ENCODE measurements around the gene GAS7. TPM values are rescaled to one million over a fixed set of nuclear protein-coding genes. Genes with fewer than 3 reads are reported as not detected.
"Not testable (repeated sequence)": the region's sequence is repeated elsewhere in the genome, so short reads cannot be mapped to it uniquely, and the experiment has no call there.

The GAS7 gene
- total RNA-seq, 1 donor from 2014 or later = 2.9 TPM

DNA sequence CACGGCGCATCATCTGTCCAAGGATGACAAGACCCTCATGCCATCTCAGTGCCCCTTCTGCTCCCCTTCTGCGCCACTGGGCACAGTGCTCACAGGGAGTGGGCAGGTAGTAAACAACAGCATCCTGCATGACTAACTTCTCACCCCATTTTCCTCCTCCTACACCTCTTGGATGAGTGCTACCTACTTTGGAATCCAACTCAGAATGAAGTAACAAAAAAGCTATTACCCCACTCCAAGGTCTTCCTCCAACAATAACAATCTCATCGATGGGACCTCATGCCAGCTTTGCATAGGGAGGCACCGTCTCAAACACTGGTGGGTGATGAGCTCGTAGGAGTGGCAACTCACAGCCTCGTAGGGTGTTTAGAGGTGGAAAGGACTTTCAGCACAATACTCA lies 194.7 kb downstream of the GAS7 start:
- peaks cover 14% of the 10 kb centered on the region for H3K4me1 Mint-ChIP-seq
- Histone ChIP-seq H3K9me3 (ENCODE audit: low read depth) (no peaks in the 10 kb centered on the region), H3K4me2 (no peak overlapping the region), H3K79me2 (ENCODE audit: low read depth) (no peaks in the 10 kb centered on the region), H4K20me1 (ENCODE audit: low read depth) (no peaks in the 10 kb centered on the region), H3K27ac (no peak overlapping the region), H3K4me1 (peaks cover 12% of the 10 kb centered on the region), H3K27me3 (no peaks in the 10 kb centered on the region), H3K4me3 (no peak overlapping the region), H2AFZ (replicated peaks) (no peak overlapping the region), H3K9ac (no peak overlapping the region), H3K36me3 (no peaks in the 10 kb centered on the region), H3F3A (ENCODE audit: low read depth) (peaks cover 3% of the 10 kb centered on the region)
- H3K9me3 Mint-ChIP-seq = no peaks in the 10 kb centered on the region
- TF ChIP-seq EZH2 (IDR thresholded peaks at IDR 0.05) (no peak), EZH2phosphoT487 (IDR thresholded peaks at IDR 0.05) (no peak)
- TF ChIP-seq, protein P1, sequence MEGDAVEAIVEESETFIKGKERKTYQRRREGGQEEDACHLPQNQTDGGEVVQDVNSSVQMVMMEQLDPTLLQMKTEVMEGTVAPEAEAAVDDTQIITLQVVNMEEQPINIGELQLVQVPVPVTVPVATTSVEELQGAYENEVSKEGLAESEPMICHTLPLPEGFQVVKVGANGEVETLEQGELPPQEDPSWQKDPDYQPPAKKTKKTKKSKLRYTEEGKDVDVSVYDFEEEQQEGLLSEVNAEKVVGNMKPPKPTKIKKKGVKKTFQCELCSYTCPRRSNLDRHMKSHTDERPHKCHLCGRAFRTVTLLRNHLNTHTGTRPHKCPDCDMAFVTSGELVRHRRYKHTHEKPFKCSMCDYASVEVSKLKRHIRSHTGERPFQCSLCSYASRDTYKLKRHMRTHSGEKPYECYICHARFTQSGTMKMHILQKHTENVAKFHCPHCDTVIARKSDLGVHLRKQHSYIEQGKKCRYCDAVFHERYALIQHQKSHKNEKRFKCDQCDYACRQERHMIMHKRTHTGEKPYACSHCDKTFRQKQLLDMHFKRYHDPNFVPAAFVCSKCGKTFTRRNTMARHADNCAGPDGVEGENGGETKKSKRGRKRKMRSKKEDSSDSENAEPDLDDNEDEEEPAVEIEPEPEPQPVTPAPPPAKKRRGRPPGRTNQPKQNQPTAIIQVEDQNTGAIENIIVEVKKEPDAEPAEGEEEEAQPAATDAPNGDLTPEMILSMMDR (IDR thresholded peaks at IDR 0.05) = no peak
- peaks cover 3% of the 10 kb centered on the region for H3K27me3 Mint-ChIP-seq (ENCODE audit: insufficient read depth, low read depth)
- H3K4me3 Mint-ChIP-seq = no peak overlapping the region
- no peak for DNase-seq (ENCODE audit: low spot score)
- no peak overlapping the region for H3K27ac Mint-ChIP-seq
- H3K36me3 Mint-ChIP-seq = no peaks in the 10 kb centered on the region

DNA sequence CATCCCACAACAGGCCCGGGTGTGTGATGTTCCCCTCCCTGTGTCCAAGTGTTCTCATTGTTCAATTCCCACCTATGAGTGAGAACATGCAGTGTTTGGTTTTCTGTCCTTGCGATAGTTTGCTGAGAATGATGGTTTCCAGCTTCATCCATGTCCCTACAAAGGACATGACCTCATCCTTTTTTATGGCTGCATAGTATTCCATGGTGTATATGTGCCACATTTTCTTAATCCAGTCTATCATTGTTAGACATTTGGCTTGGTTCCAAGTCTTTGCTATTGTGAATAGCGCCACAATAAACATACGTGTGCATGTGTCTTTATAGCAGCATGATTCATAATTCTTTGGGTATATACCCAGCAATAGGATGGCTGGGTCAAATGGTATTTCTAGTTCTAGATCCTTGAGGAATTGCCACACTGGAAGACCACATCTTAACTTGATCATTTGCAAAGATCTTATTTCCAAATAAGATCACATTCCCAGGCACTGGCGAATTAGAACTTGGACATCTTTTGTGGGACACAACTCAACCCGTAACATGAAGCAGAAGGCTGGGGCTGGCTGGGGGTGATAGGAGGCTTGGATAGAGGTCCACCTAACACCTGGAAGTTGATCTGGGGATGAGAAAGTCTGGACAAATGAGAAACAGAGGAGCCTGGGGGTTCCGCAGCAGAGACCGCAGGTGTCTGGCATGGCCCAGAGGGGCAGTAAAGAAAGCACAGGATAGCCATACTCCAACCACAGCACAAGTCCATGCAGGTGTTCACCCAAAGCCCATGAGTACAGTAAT lies 195.6 kb downstream of the GAS7 start:
- H3K4me2 ChIP-seq; DNase-seq (ENCODE audit: low spot score); H3K9me3 Mint-ChIP-seq; H3K4me3 ChIP-seq; H3K27me3 Mint-ChIP-seq (ENCODE audit: insufficient read depth, low read depth); H4K20me1 ChIP-seq (ENCODE audit: low read depth); H3K36me3 ChIP-seq; H3K27ac Mint-ChIP-seq; H3K9me3 ChIP-seq (ENCODE audit: low read depth); H2AFZ ChIP-seq (replicated peaks); H3K36me3 Mint-ChIP-seq; H3K27me3 ChIP-seq; H3F3A ChIP-seq (ENCODE audit: low read depth); H3K9ac ChIP-seq; H3K79me2 ChIP-seq (ENCODE audit: low read depth); H3K27ac ChIP-seq; H3K4me3 Mint-ChIP-seq: not testable (repeated sequence)
- H3K4me1 ChIP-seq = peaks cover 12% of the 10 kb centered on the region
- H3K4me1 Mint-ChIP-seq = peaks cover 14% of the 10 kb centered on the region

DNA sequence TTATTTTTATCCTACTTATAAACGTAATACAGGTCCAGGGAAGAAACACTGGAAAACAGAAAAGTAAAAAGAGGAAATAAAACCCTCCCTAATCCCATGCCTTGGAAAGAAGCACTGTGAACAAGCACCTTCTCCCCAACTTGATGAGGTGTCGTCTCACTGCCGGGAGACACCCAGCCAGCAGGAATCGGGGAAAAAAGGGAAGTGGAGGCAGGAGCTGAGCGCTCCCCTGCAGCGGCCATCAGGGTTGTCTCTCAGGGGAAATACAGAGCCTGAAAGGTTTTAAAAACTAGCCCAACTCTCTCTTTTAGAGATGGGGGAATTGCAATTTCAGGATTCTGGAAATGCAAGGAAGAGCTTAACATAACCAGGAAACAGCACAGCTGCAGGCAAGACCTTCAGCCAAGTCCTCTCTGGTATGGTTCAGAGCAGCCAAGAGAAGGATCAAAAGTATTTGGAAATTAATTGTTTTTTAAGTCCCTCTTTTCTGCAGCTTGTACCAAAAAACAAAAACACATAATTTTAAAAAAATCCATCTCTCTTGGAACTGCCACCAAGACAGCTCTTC lies 197.0 kb downstream of the GAS7 start:
- H3K36me3 ChIP-seq = no peaks in the 10 kb centered on the region
- DNase-seq (ENCODE audit: low spot score) = no peak

More for the DNA sequence above, 197.0 kb downstream of the GAS7 start:
- no peaks in the 10 kb centered on the region for H3K36me3 Mint-ChIP-seq
- no peaks in the 10 kb centered on the region for H3K27me3 ChIP-seq
- peaks cover 12% of the 10 kb centered on the region for H3K4me1 ChIP-seq
- no peak overlapping the region for H2AFZ ChIP-seq (replicated peaks)
- no peak overlapping the region for H3K27ac Mint-ChIP-seq
- H4K20me1 ChIP-seq (ENCODE audit: low read depth) = no peaks in the 10 kb centered on the region
- H3K9me3 ChIP-seq (ENCODE audit: low read depth) = no peaks in the 10 kb centered on the region
- H3K4me3 Mint-ChIP-seq = no peak overlapping the region
- H3K79me2 ChIP-seq (ENCODE audit: low read depth) = no peaks in the 10 kb centered on the region
- no peak overlapping the region for H3K9ac ChIP-seq
- H3K4me3 ChIP-seq = no peak overlapping the region
- peaks cover 3% of the 10 kb centered on the region for H3K27me3 Mint-ChIP-seq (ENCODE audit: insufficient read depth, low read depth)
- TF ChIP-seq EZH2phosphoT487 (IDR thresholded peaks at IDR 0.05) = no peak
- no peak for TF ChIP-seq EZH2 (IDR thresholded peaks at IDR 0.05)
- TF ChIP-seq, protein P1 (IDR thresholded peaks at IDR 0.05) = no peak
- no peak overlapping the region for H3K27ac ChIP-seq
- H3K4me1 Mint-ChIP-seq = peaks cover 14% of the 10 kb centered on the region
- no peak overlapping the region for H3K4me2 ChIP-seq
- H3F3A ChIP-seq (ENCODE audit: low read depth) = peaks cover 3% of the 10 kb centered on the region
- H3K9me3 Mint-ChIP-seq = no peaks in the 10 kb centered on the region
